Measurements from ENCODE around the gene GNPTG.

- TF ChIP-seq, protein P1, sequence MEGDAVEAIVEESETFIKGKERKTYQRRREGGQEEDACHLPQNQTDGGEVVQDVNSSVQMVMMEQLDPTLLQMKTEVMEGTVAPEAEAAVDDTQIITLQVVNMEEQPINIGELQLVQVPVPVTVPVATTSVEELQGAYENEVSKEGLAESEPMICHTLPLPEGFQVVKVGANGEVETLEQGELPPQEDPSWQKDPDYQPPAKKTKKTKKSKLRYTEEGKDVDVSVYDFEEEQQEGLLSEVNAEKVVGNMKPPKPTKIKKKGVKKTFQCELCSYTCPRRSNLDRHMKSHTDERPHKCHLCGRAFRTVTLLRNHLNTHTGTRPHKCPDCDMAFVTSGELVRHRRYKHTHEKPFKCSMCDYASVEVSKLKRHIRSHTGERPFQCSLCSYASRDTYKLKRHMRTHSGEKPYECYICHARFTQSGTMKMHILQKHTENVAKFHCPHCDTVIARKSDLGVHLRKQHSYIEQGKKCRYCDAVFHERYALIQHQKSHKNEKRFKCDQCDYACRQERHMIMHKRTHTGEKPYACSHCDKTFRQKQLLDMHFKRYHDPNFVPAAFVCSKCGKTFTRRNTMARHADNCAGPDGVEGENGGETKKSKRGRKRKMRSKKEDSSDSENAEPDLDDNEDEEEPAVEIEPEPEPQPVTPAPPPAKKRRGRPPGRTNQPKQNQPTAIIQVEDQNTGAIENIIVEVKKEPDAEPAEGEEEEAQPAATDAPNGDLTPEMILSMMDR (CRISPR knock-in tag; IDR thresholded peaks at IDR 0.05) = no peak
- TF ChIP-seq NR1H2 (CRISPR knock-in tag; IDR thresholded peaks at IDR 0.05; ENCODE audit: borderline replicate concordance, low read depth) (no peak), AKAP8 (CRISPR knock-in tag; IDR thresholded peaks at IDR 0.05) (no peak)
Observed at GRCh38 chr16:1322407-1322806, 29.3 kb upstream of the GNPTG start.
